NCI-H2081 (cell line): ENCODE data around the gene PXK.

ENCODE experiments used
- DNase-seq, 2 experiments: peaks; one replicate each; lab custom pipeline; 2025; lab: John Stamatoyannopoulos, UW

PXK gene

DNA sequence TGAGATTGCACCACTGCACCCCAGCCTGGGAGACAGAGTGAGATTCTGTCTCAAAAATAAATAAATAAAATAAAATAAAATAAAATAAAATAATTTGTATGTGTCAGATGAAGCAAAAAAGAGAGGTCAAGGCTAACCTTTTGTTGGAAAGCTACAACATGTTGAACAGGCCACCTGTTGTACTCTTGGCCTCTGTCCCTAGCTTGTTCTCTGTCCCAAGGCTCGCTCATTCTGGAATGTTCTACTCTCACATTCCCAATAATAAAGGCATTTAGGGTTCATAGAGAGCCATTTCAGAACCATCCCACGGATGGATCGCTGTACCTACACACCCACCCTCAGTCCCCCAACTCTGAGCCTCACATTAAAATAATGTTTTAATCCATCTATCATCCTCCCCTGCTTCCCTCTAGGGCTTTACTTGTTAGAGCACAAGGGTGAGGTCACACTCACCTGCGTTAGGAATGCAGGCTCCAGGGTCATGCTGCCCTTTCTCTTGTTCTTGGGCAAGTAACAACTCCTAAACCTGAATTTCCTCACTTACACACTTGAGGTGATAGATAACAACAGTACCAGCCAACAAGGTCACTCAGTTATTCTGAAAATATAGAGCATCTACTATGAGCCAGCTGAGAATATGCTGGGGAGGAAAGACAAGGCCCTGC, 134.3 kb downstream of the PXK start:
- DNase-seq: no peak

DNA sequence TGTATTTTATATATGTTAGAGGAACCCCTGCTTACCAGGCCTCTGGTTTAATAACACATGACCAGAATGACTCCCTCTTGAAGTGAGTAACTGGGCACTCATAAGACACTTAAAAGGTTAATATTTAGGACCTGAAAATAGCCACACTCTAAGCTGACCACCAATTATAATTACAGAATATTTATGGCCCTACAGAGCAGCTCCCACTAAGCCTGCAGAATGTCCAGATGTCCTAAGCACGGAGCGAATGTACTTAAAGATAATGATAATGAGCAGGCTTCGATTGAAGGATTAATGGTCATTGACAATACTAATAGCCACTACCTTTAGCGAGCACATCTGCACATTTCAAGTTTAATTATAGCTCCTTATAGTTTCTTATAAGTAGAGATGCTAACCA, 136.4 kb downstream of the PXK start:
- DNase-seq: no peak

DNA sequence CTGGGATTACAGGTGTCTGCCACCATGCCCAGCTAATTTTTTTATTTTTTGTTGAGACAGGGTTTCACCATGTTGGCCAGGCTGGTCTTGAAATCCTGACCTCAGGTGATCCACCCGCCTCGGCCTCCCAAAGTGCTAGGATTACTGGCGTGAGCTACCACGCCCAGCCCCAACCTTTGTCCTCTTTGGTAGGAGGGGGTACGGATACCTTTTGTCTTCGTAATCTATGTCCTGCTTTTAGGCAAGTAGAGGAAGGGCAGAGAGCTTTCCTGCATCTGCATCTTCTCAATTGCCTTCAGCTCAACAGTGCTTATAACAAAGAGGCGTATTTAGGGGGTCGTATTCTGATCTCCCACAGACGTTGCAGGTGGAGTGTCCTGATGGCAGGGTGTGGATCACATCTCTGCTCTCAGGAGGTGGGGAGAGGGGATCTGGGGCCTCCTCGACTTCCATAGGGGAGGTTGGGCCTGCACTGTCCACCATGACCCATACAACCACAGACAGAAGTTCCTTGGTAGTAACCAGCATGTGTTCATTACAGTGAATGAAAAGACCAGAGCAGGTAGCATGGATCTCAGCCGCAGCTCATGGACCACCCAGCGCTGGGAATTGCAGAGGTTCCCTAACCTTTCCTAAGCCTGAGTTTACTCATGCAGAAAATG, 137.8 kb downstream of the PXK start:
- DNase-seq: no peak

DNA sequence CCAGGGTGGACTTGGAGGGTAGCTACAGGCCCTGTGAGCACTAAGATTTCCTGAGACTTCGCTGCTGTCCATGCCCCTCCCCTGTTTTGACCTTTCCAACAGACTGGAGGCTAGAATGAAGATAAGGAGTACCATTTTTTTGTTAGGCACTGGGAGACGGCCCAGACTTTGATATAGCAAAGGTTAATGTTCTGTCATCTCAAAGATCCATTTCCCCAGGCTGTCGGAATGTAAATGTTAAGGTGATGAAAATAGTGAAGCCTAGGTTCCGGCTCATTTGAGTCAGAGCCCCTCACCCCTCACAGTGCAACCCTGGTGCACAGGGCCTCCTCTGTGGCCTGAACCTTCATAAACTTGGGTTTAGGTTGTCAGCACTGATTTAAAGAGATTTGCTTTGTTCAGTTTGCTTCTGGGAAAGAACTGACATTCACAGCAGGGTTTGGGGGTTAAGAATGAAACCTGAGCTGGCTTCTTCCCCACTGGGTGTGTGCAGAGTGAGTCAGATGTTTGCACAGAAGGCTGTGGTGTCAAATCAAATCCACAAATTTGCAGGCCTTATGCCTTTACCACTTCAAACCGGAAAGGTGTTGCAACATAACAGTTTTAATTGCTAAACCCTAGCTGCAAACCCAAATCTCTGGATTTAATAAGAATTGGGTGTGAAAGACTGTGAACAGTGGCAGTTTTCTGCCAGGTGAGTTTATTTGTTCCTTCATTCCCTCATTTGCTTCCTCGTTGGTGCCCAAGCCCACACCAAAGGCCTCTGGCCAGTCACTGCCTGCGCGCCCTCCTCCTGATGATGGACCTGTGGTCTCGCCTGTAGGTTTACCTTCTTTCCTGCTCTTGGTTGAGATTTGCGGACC, 138.6 kb downstream of the PXK start:
- DNase-seq: peak; percentile 73 to 92

DNA sequence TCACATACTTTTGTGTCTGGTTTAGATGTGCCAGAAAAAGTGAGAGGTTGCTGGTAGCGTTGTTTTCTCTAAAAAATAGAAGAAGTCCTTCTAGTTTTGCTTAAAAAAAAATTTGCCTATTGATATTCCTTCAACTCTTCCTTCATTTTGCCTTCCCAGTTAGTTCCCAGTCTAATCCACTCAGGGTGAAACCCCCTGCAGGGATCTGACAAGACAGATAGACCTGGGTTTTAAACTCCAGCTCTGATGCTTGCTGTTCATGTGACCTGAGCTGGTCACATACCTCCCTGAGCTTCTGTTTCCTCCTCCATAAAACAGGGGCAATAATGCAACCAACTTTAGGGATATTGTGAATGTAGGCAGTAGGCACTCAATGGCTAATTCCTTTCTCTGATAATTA, 140.6 kb downstream of the PXK start:
- no peak for DNase-seq

DNA sequence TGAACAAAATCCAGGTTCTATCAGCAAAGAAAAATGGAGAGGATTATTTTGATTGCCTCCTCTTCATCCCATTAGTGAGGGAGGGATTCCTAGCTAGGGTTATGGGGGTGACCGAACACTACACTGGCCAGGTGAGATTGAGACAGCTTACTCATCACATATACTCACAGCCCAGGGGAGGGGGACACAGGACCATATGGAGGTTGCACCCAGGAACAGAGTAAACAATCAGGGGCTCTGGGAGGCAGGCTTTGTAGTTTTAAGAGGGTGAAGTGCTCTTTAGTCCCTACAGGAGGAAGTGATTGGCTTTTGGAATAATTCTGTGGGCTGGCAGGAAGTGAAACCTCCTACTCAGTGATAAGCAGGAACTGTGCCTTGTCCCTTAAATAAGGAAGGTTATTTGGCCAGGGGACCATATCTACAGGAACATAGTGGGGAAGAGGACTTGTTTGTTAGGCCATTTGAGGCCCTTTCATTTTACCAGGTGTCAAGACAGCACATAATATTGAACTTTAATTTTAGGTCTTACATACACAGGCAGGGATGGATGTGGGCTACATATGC, 141.7 kb downstream of the PXK start:
- no peak for DNase-seq

DNA sequence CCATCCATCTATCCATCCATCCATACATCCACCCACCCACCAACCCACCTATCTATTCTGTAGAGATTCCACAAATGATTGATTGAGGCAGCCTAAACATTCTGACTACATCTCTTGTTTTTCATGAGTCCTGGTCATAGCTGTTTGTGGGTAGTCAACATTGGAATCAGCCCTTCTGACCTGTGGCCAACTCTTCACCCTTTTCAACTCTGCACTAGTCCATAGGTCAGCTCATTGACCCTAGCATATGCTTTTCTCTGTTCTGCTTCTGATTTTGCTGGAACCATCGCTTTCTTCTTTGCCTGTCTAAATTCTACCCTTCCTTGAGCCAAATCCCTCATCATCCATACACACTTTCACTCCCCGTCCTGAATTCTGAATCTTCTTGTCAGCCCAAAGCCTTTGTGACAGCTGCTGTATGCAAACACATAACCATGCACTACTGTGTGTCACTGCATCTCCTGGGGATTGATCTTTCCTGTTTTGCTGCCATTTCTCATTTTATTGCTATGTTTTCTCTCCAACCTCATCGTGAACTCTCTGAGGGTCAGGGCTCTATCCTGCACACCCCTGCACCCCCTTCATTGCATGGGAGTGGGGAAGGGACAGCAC, 142.4 kb downstream of the PXK start:
- DNase-seq: no peak
